Caco-2 (cell line): ENCODE results near the gene ARHGEF33. TPM values are rescaled to one million over a fixed set of nuclear protein-coding genes. Genes with fewer than 3 reads are reported as not detected.

Source experiments
- BruUV-seq: library from RNA; stranded (reverse); fragments of 400-500 nt; replicated peaks from 2 replicates; lab custom pipeline; 2021; lab: Mats Ljungman, UMichigan
- CTCF ChIA-PET: fragments of 300-600 bp; sonication (Branson Sonifier 250); formaldehyde crosslinking; loops from one replicate; lab custom pipeline; 2022; ENCODE audit warnings: antibody characterized with exemption; lab: Charles Lee
- POLR2A ChIA-PET: fragments of 300-600 bp; sonication (Branson Sonifier 250); formaldehyde crosslinking; loops from one replicate; lab custom pipeline; 2022; ENCODE audit warnings: antibody characterized with exemption; lab: Charles Lee
- DNase-seq, 2 experiments: peaks; one replicate each; pipeline versions ENCODE4 v3.0.0 to v3.0.0-alpha.2; 2020 to 2022
- H3K27me3 ChIP-seq: replicated peaks from 2 replicates; pipeline ENCODE4 v1.6.0; 2011; ENCODE audit warnings: low read length; ENCODE audit not compliant: control insufficient read depth, insufficient read depth
- H3K36me3 ChIP-seq: 2 replicates; pipeline ENCODE4 v1.5.1; 2011; ENCODE audit warnings: low read length; ENCODE audit not compliant: control insufficient read depth, insufficient read depth
- H3K4me1 ChIP-seq: fragments of 250-450 bp; sonication (Bioruptor Pico); 2 replicates; pipeline ENCODE4 v1.5.1; 2020; ENCODE audit warnings: mild to moderate bottlenecking
- H3K4me3 ChIP-seq: 2 replicates; pipeline ENCODE4 v1.5.1; 2011; ENCODE audit warnings: low read depth, mild to moderate bottlenecking, control low read depth, low read length
- H3K9me3 ChIP-seq: fragments of 250-450 bp; sonication (Bioruptor Pico); 2 replicates; pipeline ENCODE4 v1.5.1; 2020; ENCODE audit warnings: mild to moderate bottlenecking, moderate library complexity
- H3K27ac Mint-ChIP-seq: one replicate; pipeline ENCODE4 v1.8.0; 2022; ENCODE audit warnings: mixed read lengths; ENCODE audit not compliant: unreplicated experiment
- H3K27me3 Mint-ChIP-seq: one replicate; pipeline ENCODE4 v1.8.0; 2022; ENCODE audit warnings: mixed read lengths; ENCODE audit not compliant: insufficient read depth, unreplicated experiment
- H3K36me3 Mint-ChIP-seq: one replicate; pipeline ENCODE4 v1.8.0; 2022; ENCODE audit warnings: mild to moderate bottlenecking, mixed read lengths; ENCODE audit not compliant: insufficient read depth, unreplicated experiment
- H3K4me1 Mint-ChIP-seq: one replicate; pipeline ENCODE4 v1.8.0; 2022; ENCODE audit warnings: low read depth, mixed read lengths; ENCODE audit not compliant: unreplicated experiment
- H3K4me3 Mint-ChIP-seq: one replicate; pipeline ENCODE4 v1.8.0; 2022; ENCODE audit warnings: mild to moderate bottlenecking, moderate library complexity, mixed read lengths; ENCODE audit not compliant: unreplicated experiment
- H3K9me3 Mint-ChIP-seq: one replicate; pipeline ENCODE4 v1.8.0; 2022; ENCODE audit warnings: mixed read lengths; ENCODE audit not compliant: unreplicated experiment
- intact Hi-C: fragments of 100-400 bp; cut with micrococcal nuclease; formaldehyde crosslinking; loops from one replicate; pipeline ENCODE4 v1.10.0; 2022; ENCODE audit not compliant: unreplicated experiment
- total RNA-seq: library from RNA; stranded (reverse); gene quantifications from 2 replicates; pipeline ENCODE4 v1.2.3, GENCODE V29; 2022
- TF ChIP-seq, protein P1 (sequence below), 2 experiments: fragments of 200-600 bp in 1 of 2; IDR thresholded peaks; 1 replicate in 1 of 2; 2 replicates in 1 of 2; pipeline versions ENCODE4 v1.5.1 to v1.8.0; 2011 to 2022; ENCODE audit warnings: antibody characterized with exemption in 1 of 2, control low read depth in 1 of 2, inconsistent platforms in 1 of 2, low read depth in 1 of 2, low read length in 1 of 2, mild to moderate bottlenecking in 1 of 2, moderate library complexity in 1 of 2; ENCODE audit not compliant: insufficient read depth in 1 of 2, severe bottlenecking in 1 of 2, unreplicated experiment in 1 of 2

The ARHGEF33 gene
- total RNA-seq, 1 experiment from 2014 or later, result not detected

DNA sequence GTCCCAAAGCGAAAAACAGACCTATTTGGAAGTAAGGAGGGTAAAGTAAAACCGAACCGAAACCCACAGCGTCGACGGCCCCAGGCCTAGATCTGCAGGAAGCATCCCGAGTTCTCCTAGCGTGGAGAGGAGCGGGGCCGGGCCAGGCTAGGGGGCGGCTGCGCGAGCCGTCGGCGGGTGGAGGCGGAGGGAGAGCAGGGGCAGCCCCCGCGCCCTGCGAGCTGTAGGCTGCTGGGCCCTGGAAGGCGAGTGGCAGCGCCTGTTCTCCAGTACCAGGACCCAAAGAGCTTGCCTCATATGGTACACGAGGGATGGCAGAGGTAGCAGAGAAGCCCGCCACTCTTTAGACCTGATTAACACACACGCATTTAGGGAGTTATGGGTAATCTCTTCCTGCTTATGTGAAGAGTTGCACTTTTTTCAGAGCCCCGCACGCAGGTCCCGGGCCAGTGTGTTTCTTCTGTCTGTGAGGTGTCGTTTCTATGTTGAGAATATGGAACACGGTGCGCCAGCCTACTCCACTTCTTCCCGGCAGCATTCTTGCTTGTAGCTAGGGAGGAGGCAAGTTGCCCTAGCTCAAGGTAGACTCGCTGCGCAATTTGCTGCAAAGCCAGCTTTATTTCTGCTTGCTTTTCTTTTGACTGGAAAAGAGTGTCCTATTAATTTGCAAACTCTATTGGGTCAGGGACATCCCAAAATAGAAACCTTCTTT, 71.1 kb downstream of the ARHGEF33 start:
- POLR2A ChIA-PET, result no interaction called here
- intact Hi-C loops, result no loop called here
- H3K4me3 Mint-ChIP-seq, result no peak overlapping the region
- BruUV-seq, result no TSS peak
- Histone ChIP-seq H3K9me3 (no peaks in the 10 kb centered on the region), H3K36me3 (no peaks in the 10 kb centered on the region), H3K27me3 (no peaks in the 10 kb centered on the region), H3K4me3 (no peak overlapping the region), H3K4me1 (no peaks in the 10 kb centered on the region)
- no peak for DNase-seq
- CTCF ChIA-PET, result no interaction called here
- no peaks in the 10 kb centered on the region for H3K36me3 Mint-ChIP-seq
- no peaks in the 10 kb centered on the region for H3K4me1 Mint-ChIP-seq
- H3K27me3 Mint-ChIP-seq, result no peaks in the 10 kb centered on the region
- TF ChIP-seq, protein P1, sequence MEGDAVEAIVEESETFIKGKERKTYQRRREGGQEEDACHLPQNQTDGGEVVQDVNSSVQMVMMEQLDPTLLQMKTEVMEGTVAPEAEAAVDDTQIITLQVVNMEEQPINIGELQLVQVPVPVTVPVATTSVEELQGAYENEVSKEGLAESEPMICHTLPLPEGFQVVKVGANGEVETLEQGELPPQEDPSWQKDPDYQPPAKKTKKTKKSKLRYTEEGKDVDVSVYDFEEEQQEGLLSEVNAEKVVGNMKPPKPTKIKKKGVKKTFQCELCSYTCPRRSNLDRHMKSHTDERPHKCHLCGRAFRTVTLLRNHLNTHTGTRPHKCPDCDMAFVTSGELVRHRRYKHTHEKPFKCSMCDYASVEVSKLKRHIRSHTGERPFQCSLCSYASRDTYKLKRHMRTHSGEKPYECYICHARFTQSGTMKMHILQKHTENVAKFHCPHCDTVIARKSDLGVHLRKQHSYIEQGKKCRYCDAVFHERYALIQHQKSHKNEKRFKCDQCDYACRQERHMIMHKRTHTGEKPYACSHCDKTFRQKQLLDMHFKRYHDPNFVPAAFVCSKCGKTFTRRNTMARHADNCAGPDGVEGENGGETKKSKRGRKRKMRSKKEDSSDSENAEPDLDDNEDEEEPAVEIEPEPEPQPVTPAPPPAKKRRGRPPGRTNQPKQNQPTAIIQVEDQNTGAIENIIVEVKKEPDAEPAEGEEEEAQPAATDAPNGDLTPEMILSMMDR (IDR thresholded peaks at IDR 0.05; ENCODE audit: insufficient read depth in 1 of 2, low read depth in 1 of 2, low read length in 1 of 2, severe bottlenecking in 1 of 2, unreplicated experiment in 1 of 2), result no peak
- no peaks in the 10 kb centered on the region for H3K9me3 Mint-ChIP-seq
- no peak overlapping the region for H3K27ac Mint-ChIP-seq

DNA sequence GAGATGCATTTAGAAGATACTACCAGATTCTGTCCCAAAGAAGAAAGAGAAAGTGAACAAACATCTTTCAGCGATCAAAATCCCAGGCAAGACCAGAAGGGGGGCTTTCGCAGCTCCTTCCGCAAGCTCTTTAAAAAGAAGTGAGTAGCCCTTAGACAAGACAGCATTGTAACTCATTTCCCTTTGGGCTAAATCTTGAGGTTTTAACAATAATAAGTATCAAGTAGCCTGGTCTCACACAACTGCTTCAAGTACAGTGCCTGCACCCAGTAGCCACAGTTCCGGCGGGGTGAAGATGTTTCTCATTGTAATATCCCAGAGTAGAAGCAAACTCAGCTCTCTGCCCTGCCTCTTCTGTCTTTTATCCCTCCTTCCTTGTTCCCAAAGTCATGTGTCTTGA, 76.3 kb downstream of the ARHGEF33 start:
- Histone ChIP-seq H3K4me1 (peaks cover 4% of the 10 kb centered on the region), H3K36me3 (no peaks in the 10 kb centered on the region), H3K4me3 (no peak overlapping the region), H3K27me3 (no peaks in the 10 kb centered on the region), H3K9me3 (no peaks in the 10 kb centered on the region)
- Mint-ChIP-seq H3K4me3 (no peak overlapping the region), H3K9me3 (no peaks in the 10 kb centered on the region), H3K27me3 (no peaks in the 10 kb centered on the region), H3K27ac (no peak overlapping the region), H3K36me3 (no peaks in the 10 kb centered on the region), H3K4me1 (no peaks in the 10 kb centered on the region)
- no TSS peak for BruUV-seq
- ChIA-PET CTCF (no interaction called here), POLR2A (no interaction called here)
- no peak for DNase-seq
- intact Hi-C loops, result no loop called here
- TF ChIP-seq, protein P1 (IDR thresholded peaks at IDR 0.05; ENCODE audit: insufficient read depth in 1 of 2, low read depth in 1 of 2, low read length in 1 of 2, severe bottlenecking in 1 of 2, unreplicated experiment in 1 of 2), result no peak

DNA sequence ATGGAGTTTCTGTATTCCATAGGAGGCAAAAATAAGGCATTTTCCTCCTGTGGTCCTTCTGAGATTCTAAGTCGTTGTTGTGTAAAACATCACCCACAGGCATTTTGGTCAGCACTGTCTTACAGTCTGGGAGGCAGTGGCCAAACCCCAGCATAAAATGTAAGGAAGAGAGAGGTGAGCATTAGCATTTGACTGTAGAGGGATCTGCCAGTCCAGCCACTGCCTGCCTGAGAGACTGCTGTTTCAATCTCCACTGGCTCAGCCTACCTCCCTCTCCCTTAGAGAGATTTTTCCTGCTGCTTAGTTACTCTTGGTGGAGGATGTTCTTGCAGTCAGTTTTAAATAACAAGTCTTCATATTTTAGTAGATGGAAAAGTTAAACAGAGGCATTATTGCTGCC, 77.0 kb downstream of the ARHGEF33 start:
- H3K27me3 ChIP-seq, result no peaks in the 10 kb centered on the region
- Mint-ChIP-seq H3K27ac (no peak overlapping the region), H3K4me3 (no peak overlapping the region), H3K9me3 (no peaks in the 10 kb centered on the region), H3K4me1 (peaks cover 5% of the 10 kb centered on the region), H3K36me3 (no peaks in the 10 kb centered on the region), H3K27me3 (no peaks in the 10 kb centered on the region)
- no peak for DNase-seq
- POLR2A ChIA-PET, result no interaction called here
- H3K4me3 ChIP-seq, result no peak overlapping the region
- H3K9me3 ChIP-seq, result no peaks in the 10 kb centered on the region
- no peaks in the 10 kb centered on the region for H3K36me3 ChIP-seq
- BruUV-seq, result no TSS peak
- CTCF ChIA-PET, result no interaction called here
- TF ChIP-seq, protein P1 (IDR thresholded peaks at IDR 0.05; ENCODE audit: insufficient read depth in 1 of 2, low read depth in 1 of 2, low read length in 1 of 2, severe bottlenecking in 1 of 2, unreplicated experiment in 1 of 2), result no peak
- intact Hi-C loops, result no loop called here
- peaks cover 11% of the 10 kb centered on the region for H3K4me1 ChIP-seq
